T-helper 2 cell treated with Interferon-gamma antibody and Interleukin-4, amounts not matched to agents 100 ng/mL and 5 ng/mL, for 36 hours (primary cell): Measurements from ENCODE around the gene PDXDC1. TPM values are rescaled to one million over a fixed set of nuclear protein-coding genes. Genes with fewer than 3 reads are reported as not detected.
"Not testable (repeated sequence)": the region's sequence is repeated elsewhere in the genome, so short reads cannot be mapped to it uniquely, and the experiment has no call there.

ENCODE experiments used
- intact Hi-C: fragments of 100-400 bp; cut with micrococcal nuclease; formaldehyde crosslinking; loops from one replicate; pipeline ENCODE4 v1.15.1; 2023
- total RNA-seq: library from RNA; stranded (reverse); gene quantifications from 2 replicates; pipeline ENCODE4 v1.2.3, GENCODE V29; 2022

Gene PDXDC1
- total RNA-seq, result 48.7 and 54.5 TPM in 2 replicates

GRCh38 chr16:14974656-14975417, at the start of gene PDXDC1:
Gene PDXDC1, plus strand, starts transcription at chr16:14975026. Its CDS starts 174 bp downstream, at chr16:14975200.
- intact Hi-C loops, result not testable (repeated sequence)

- intact Hi-C loops, result not testable (repeated sequence)
Measured at GRCh38 chr16:14928064-14928714, 46.6 kb upstream of the PDXDC1 start.

GRCh38 chr16:14929176-14929575, 45.6 kb upstream of the PDXDC1 start:
- intact Hi-C loops, result not testable (repeated sequence)

GRCh38 chr16:14930246-14930645, 44.6 kb upstream of the PDXDC1 start:
- intact Hi-C loops, result not testable (repeated sequence)

- intact Hi-C loops, result not testable (repeated sequence)
Measured at GRCh38 chr16:14930971-14931370, 43.9 kb upstream of the PDXDC1 start.

- intact Hi-C loops, result not testable (repeated sequence)
Measured at GRCh38 chr16:14932581-14933375, 42.0 kb upstream of the PDXDC1 start.

GRCh38 chr16:14937143-14937542, 37.7 kb upstream of the PDXDC1 start, which contains the start of gene NPIPA1:
Gene NPIPA1, plus strand, starts transcription at chr16:14937443. Its CDS starts 0 bp downstream, at chr16:14937443.
- intact Hi-C loops, result not testable (repeated sequence)

GRCh38 chr16:14937994-14938393, 36.8 kb upstream of the PDXDC1 start:
- intact Hi-C loops, result not testable (repeated sequence)

GRCh38 chr16:14942686-14943085, 32.1 kb upstream of the PDXDC1 start:
- intact Hi-C loops, result not testable (repeated sequence)

GRCh38 chr16:14955546-14956231, 19.1 kb upstream of the PDXDC1 start:
- intact Hi-C loops, result no loop called here

GRCh38 chr16:14957576-14958322, 17.1 kb upstream of the PDXDC1 start:
- intact Hi-C loops, result no loop called here

- intact Hi-C loops, result no loop called here
Measured at GRCh38 chr16:14958323-14958600, 16.6 kb upstream of the PDXDC1 start.

- intact Hi-C loops, result no loop called here
Measured at GRCh38 chr16:14958970-14959369, 15.9 kb upstream of the PDXDC1 start.

- intact Hi-C loops, result no loop called here
Measured at GRCh38 chr16:14961405-14962186, 13.2 kb upstream of the PDXDC1 start.

GRCh38 chr16:14963281-14964173, 11.3 kb upstream of the PDXDC1 start:
- intact Hi-C loops, result no loop called here

GRCh38 chr16:14965328-14965727, 9.5 kb upstream of the PDXDC1 start:
- intact Hi-C loops, result no loop called here

- intact Hi-C loops, result not testable (repeated sequence)
Measured at GRCh38 chr16:14969795-14970194, 5.0 kb upstream of the PDXDC1 start.

- intact Hi-C loops, result not testable (repeated sequence)
Measured at GRCh38 chr16:14971621-14972228, 3.1 kb upstream of the PDXDC1 start.
